Thyroid gland (tissue), 4 donors: ENCODE measurements around the gene CRYGN.

Source experiments
- POLR2A ChIP-seq, 2 donors: fragments of 450-650 bp; IDR thresholded peaks; one replicate each; pipeline ENCODE4 v1.6.1; 2017; ENCODE audit warnings: antibody characterized with exemption in 2 of 2, mild to moderate bottlenecking in 2 of 2, moderate library complexity in 1 of 2
- TF ChIP-seq, protein P1 (sequence below), 6 experiments: fragments of 200-600 bp in 3 of 6; fragments of 450-650 bp in 3 of 6; sonication (generic) in 3 of 6; IDR thresholded peaks; one replicate each; pipeline ENCODE4 v1.5.1; 2016 to 2019; ENCODE audit warnings: antibody characterized with exemption in 6 of 6, mild to moderate bottlenecking in 2 of 6, inconsistent platforms in 1 of 6, moderate library complexity in 1 of 6

DNA sequence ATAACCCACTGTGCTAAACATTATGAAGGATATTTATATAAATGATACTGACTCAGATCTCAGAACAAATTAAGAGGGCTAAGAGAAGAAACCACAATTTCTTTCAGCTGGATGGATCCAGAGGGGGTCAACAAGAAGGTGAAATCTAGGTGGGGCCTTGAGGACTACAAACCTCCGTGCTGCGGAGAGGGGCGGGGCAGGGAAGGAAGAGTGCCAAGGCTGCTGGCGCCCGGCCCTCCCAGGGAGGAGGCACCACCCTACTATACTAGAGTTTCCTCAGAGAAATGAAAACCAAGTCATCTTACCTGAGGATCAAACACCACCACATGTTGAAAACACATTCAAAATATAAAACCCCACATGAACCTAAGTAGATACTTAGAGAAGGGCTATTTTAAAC, 29.3 kb upstream of the CRYGN start:
- TF ChIP-seq, protein P1, sequence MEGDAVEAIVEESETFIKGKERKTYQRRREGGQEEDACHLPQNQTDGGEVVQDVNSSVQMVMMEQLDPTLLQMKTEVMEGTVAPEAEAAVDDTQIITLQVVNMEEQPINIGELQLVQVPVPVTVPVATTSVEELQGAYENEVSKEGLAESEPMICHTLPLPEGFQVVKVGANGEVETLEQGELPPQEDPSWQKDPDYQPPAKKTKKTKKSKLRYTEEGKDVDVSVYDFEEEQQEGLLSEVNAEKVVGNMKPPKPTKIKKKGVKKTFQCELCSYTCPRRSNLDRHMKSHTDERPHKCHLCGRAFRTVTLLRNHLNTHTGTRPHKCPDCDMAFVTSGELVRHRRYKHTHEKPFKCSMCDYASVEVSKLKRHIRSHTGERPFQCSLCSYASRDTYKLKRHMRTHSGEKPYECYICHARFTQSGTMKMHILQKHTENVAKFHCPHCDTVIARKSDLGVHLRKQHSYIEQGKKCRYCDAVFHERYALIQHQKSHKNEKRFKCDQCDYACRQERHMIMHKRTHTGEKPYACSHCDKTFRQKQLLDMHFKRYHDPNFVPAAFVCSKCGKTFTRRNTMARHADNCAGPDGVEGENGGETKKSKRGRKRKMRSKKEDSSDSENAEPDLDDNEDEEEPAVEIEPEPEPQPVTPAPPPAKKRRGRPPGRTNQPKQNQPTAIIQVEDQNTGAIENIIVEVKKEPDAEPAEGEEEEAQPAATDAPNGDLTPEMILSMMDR (IDR thresholded peaks at IDR 0.05): no peak
- TF ChIP-seq POLR2A (IDR thresholded peaks at IDR 0.05): no peak
